K562 (cell line): Measurements from ENCODE around the gene IRF2. TPM values are rescaled to one million over a fixed set of nuclear protein-coding genes. Genes with fewer than 3 reads are reported as not detected.

Source experiments
- ATAC-seq: fragments of 200-7000 bp; cut with Tn5 transposase; 3 replicates; pipeline ENCODE4 v1.9.1; 2020; ENCODE audit warnings: moderate library complexity
- BruUV-seq: library from RNA; stranded (reverse); fragments of 400-500 nt; replicated peaks from 2 replicates; lab custom pipeline; 2021; lab: Mats Ljungman, UMichigan
- CTCF ChIA-PET: fragments of 300-600 bp; formaldehyde crosslinking; extraction: SDS; loops from one replicate; lab custom pipeline; 2021; ENCODE audit warnings: low intra/inter-chr PET ratio; lab: Yijun Ruan, JAX
- POLR2A ChIA-PET: fragments of 300-600, 350-650 bp; sonication (Branson Sonifier 250); formaldehyde crosslinking; extraction: SDS; loops from one replicate; lab custom pipeline; 2021; ENCODE audit warnings: antibody characterized with exemption, inconsistent platforms; lab: Yijun Ruan, JAX
- DNase-seq, 4 experiments: peaks; one replicate each; pipeline versions ENCODE4 v3.0.0 to v3.0.0-alpha.2; 2011 to 2018; ENCODE audit warnings: low spot score in 3 of 4, mixed read lengths in 3 of 4; ENCODE audit errors: extremely low read depth in 1 of 4
- FAIRE-seq: peaks from 2 replicates; lab custom pipeline; 2011; peaks lifted over from hg19 to GRCh38; lab: Jason Lieb, UNC
- H2AFZ ChIP-seq: 2 replicates; pipeline ENCODE4 v1.6.0; 2011; ENCODE audit warnings: low read depth, low read length, control low read depth, inconsistent platforms
- H3K27ac ChIP-seq: fragments of 200-600 bp; 3 replicates; pipeline ENCODE4 v1.8.0; 2011; ENCODE audit warnings: low read depth, mild to moderate bottlenecking, control low read depth, inconsistent platforms, low read length, moderate library complexity, mixed read lengths; ENCODE audit errors: extremely low read depth
- H3K27me3 ChIP-seq, 2 experiments: fragments of 300-600 bp in 1 of 2; 2 replicates in 1 of 2; 3 replicates in 1 of 2; pipeline versions ENCODE4 v1.6.0 to v1.8.0; 2011; ENCODE audit warnings: inconsistent platforms in 2 of 2, low read length in 2 of 2, mild to moderate bottlenecking in 1 of 2, mixed read lengths in 1 of 2, moderate library complexity in 1 of 2; ENCODE audit not compliant: control insufficient read depth in 2 of 2, insufficient read depth in 2 of 2
- H3K36me3 ChIP-seq: fragments of 300-600 bp; 3 replicates; pipeline ENCODE4 v1.8.0; 2011; ENCODE audit warnings: mild to moderate bottlenecking, low read length, inconsistent platforms; ENCODE audit not compliant: control insufficient read depth, insufficient read depth
- H3K4me1 ChIP-seq, 2 experiments: fragments of 200-600 bp in 1 of 2; replicated peaks in 1 of 2; 2 replicates in 1 of 2; 3 replicates in 1 of 2; pipeline versions ENCODE4 v1.5.1 to v1.8.0; 2011; ENCODE audit warnings: inconsistent platforms in 2 of 2, low read length in 2 of 2, mild to moderate bottlenecking in 1 of 2, mixed read lengths in 1 of 2, moderate library complexity in 1 of 2; ENCODE audit not compliant: control insufficient read depth in 2 of 2, insufficient read depth in 2 of 2
- H3K4me2 ChIP-seq: 2 replicates; pipeline ENCODE4 v1.6.1; 2011; ENCODE audit warnings: low read length, control low read depth, inconsistent platforms, mixed read lengths; ENCODE audit not compliant: insufficient read depth
- H3K4me3 ChIP-seq: fragments of 200-600 bp; sonication (generic), shearing (Covaris generic); 2 replicates; pipeline ENCODE4 v1.5.1; 2016; ENCODE audit warnings: control low read depth, inconsistent platforms
- H3K79me2 ChIP-seq: fragments of 200-600 bp; 3 replicates; pipeline ENCODE4 v1.8.0; 2011; ENCODE audit warnings: low read length, inconsistent platforms; ENCODE audit not compliant: control insufficient read depth, insufficient read depth
- H3K9ac ChIP-seq, 2 experiments: 2 replicates each; pipeline versions ENCODE4 v1.6.0 to v1.6.1; 2011; ENCODE audit warnings: low read depth in 2 of 2, low read length in 2 of 2, control low read depth in 1 of 2, inconsistent platforms in 1 of 2, mild to moderate bottlenecking in 1 of 2, mixed read lengths in 1 of 2; ENCODE audit not compliant: insufficient read depth in 1 of 2
- H3K9me1 ChIP-seq: one replicate; pipeline ENCODE4 v1.6.0; 2011; ENCODE audit warnings: inconsistent platforms, mild to moderate bottlenecking, low read length, moderate library complexity; ENCODE audit not compliant: control insufficient read depth, insufficient read depth
- H3K9me3 ChIP-seq: replicated peaks from 2 replicates; pipeline ENCODE4 v1.5.1; 2011; ENCODE audit warnings: low read depth, low read length, inconsistent platforms; ENCODE audit not compliant: control insufficient read depth, insufficient read depth
- H4K20me1 ChIP-seq: replicated peaks from 2 replicates; pipeline ENCODE4 v1.6.1; 2011; ENCODE audit warnings: low read length, inconsistent platforms, mixed read lengths; ENCODE audit not compliant: control insufficient read depth, insufficient read depth
- ARID1B ChIP-seq: fragments of 450-650 bp; IDR thresholded peaks from 2 replicates; pipeline ENCODE4 v1.6.1; 2016; ENCODE audit warnings: antibody characterized with exemption, mild to moderate bottlenecking, inconsistent platforms
- BRF1 ChIP-seq: IDR thresholded peaks from 3 replicates; pipeline ENCODE4 v1.6.1; 2011; ENCODE audit warnings: borderline replicate concordance, mild to moderate bottlenecking; ENCODE audit not compliant: insufficient read length; ENCODE audit errors: extremely low read depth
- BRF2 ChIP-seq: IDR thresholded peaks from 3 replicates; pipeline ENCODE4 v1.6.1; 2011; ENCODE audit warnings: borderline replicate concordance, mild to moderate bottlenecking; ENCODE audit not compliant: insufficient read length, insufficient read depth
- CBFA2T3 ChIP-seq: fragments of 450-650 bp; IDR thresholded peaks from 2 replicates; pipeline ENCODE4 v1.6.1; 2017
- CREM ChIP-seq: IDR thresholded peaks from 2 replicates; pipeline ENCODE4 v1.6.1; 2014; ENCODE audit warnings: antibody characterized with exemption, low read depth
- CTCF ChIP-seq, 3 experiments: IDR thresholded peaks in 2 of 3; conservative IDR thresholded peaks in 1 of 3; 2 replicates each; pipeline ENCODE4 v1.5.1; 2011 to 2012; ENCODE audit warnings: low read length in 3 of 3, mild to moderate bottlenecking in 3 of 3, control low read depth in 2 of 3, improper control_type of control experiment in 1 of 3, inconsistent platforms in 1 of 3, low read depth in 1 of 3, mixed read lengths in 1 of 3, moderate library complexity in 1 of 3; ENCODE audit not compliant: insufficient read depth in 2 of 3
- CXXC5 ChIP-seq: fragments of 250-450 bp; sonication (Bioruptor Pico); IDR thresholded peaks from 2 replicates; pipeline ENCODE4 v1.8.0; 2022; ENCODE audit warnings: inconsistent platforms, mild to moderate bottlenecking, moderate library complexity
- HDAC1 ChIP-seq, 2 experiments: fragments of 450-650 bp; IDR thresholded peaks; 2 replicates each; pipeline ENCODE4 v1.6.1; 2016 to 2017; ENCODE audit warnings: inconsistent platforms in 1 of 2, mild to moderate bottlenecking in 1 of 2, moderate library complexity in 1 of 2
- JUND ChIP-seq, 2 experiments: IDR thresholded peaks; 2 replicates in 1 of 2; 3 replicates in 1 of 2; pipeline ENCODE4 v1.6.1; 2011; ENCODE audit warnings: borderline replicate concordance in 2 of 2, low read depth in 2 of 2, low read length in 2 of 2, improper control_type of control experiment in 1 of 2, missing biosample characterization in 1 of 2, missing genetic modification characterization in 1 of 2, missing genetic modification reagents in 1 of 2
- KDM1A ChIP-seq, 2 experiments: fragments of 450-650 bp; IDR thresholded peaks; 2 replicates each; pipeline ENCODE4 v1.6.1; 2016; ENCODE audit warnings: mild to moderate bottlenecking in 2 of 2
- KLF16 ChIP-seq: IDR thresholded peaks from 2 replicates; pipeline ENCODE4 v1.6.1; 2016; ENCODE audit warnings: antibody characterized with exemption
- PHF21A ChIP-seq: fragments of 450-650 bp; IDR thresholded peaks from 2 replicates; pipeline ENCODE4 v1.6.1; 2017; ENCODE audit warnings: low read depth, borderline replicate concordance
- RCOR1 ChIP-seq, 2 experiments: IDR thresholded peaks; 2 replicates each; pipeline ENCODE4 v1.6.1; 2012; ENCODE audit warnings: low read depth in 2 of 2, low read length in 2 of 2, borderline replicate concordance in 1 of 2, improper control_type of control experiment in 1 of 2
- TAF7 ChIP-seq: fragments of 450-650 bp; IDR thresholded peaks from 2 replicates; pipeline ENCODE4 v1.6.1; 2016; ENCODE audit warnings: missing genetic modification characterization, missing compliant biosample characterization
- TEAD1 ChIP-seq, 2 experiments: fragments of 450-650 bp in 1 of 2; sonication (generic) in 1 of 2; formaldehyde crosslinking; IDR thresholded peaks; 2 replicates each; pipeline versions ENCODE4 v1.4.0 to v1.8.0; 2020 to 2022; ENCODE audit warnings: mild to moderate bottlenecking in 2 of 2, missing genetic modification reagents in 1 of 2
- UBTF ChIP-seq, 2 experiments: IDR thresholded peaks; 2 replicates each; pipeline ENCODE4 v1.6.1; 2012; ENCODE audit warnings: improper control_type of control experiment in 2 of 2, low read depth in 2 of 2, low read length in 2 of 2, borderline replicate concordance in 1 of 2
- ZBED1 ChIP-seq: IDR thresholded peaks from 2 replicates; pipeline ENCODE4 v1.6.1; 2014
- WGBS: fragments of 100-300 bp; shearing (Covaris generic); methylation state at CpG from one replicate; pipeline ENCODE4 v1.1.6; 2016; ENCODE audit warnings: low coverage, mixed read lengths; ENCODE audit not compliant: insufficient coverage; ENCODE audit errors: missing lambda C conversion rate; 5-methylcytosine and 5-hydroxymethylcytosine counted together
- in situ Hi-C: fragments of 300-500 bp; cut with MboI; formaldehyde crosslinking; loops from 4 replicates; pipeline ENCODE4 v1.15.0; 2018; ENCODE audit warnings: inconsistent platforms, mixed read lengths
- intact Hi-C: fragments of 100-400 bp; cut with micrococcal nuclease; formaldehyde crosslinking; loops from 2 replicates; pipeline ENCODE4 v1.14.2; 2022
- polyA plus RNA-seq, 8 experiments: library from polyadenylated mRNA; depleted of rRNA in 4 of 8; stranded (reverse) in 5 of 8; unstranded in 3 of 8; fragments of >200 nt; fragmentation: Nextera tagmentation in 2 of 8; fragmentation: Illumina TruSeq in 1 of 8; extraction: Ambion mirVana in 2 of 8; extraction: Trizol in 1 of 8; gene quantifications; 2 replicates each; pipeline versions ENCODE4 v1.2.1 to v1.2.3, GENCODE V29; 2011 to 2014; ENCODE audit warnings: inconsistent platforms in 1 of 8, missing spikeins in 1 of 8
- total RNA-seq, 7 experiments: library from RNA; depleted of rRNA in 6 of 7; stranded (reverse); fragments of >200 nt in 6 of 7; fragmentation: Illumina TruSeq in 2 of 7; extraction: Trizol in 2 of 7; gene quantifications; 2 replicates each; pipeline versions ENCODE4 v1.2.1 to v1.2.3, GENCODE V29; 2011 to 2021; ENCODE audit warnings: low replicate concordance in 1 of 7

Gene IRF2
- total and polyA plus RNA-seq, 9 of the 15 experiments (the other 6 are each of a cell fraction or from before 2014, with no cell fraction given) = 7.1 to 17.1 (median 11.3) TPM

- in situ Hi-C loops (no loop called here), intact Hi-C loops (loop anchor here (5.0 kb wide), 1 partner anchor 47 kb away; no protein-coding TSS in a partner anchor)
- H3K9me3 ChIP-seq = no peaks in the 10 kb centered on the region
- H3K9me1 ChIP-seq = no peaks in the 10 kb centered on the region
- no TSS peak for BruUV-seq
- ATAC-seq = no peak
- peaks cover 30 to 54% of the 10 kb centered on the region in 2 experiments for H3K4me1 ChIP-seq
- no peak overlapping the region; the same call in 1 of the 2 replicates for H3K4me2 ChIP-seq
- 56% methylated on average over 13 of the region's 13 CpGs for WGBS
- peak; percentile 71 for FAIRE-seq
- peak overlapping the region; percentile 52; the same call in 1 of the 2 replicates for H2AFZ ChIP-seq
- no peak overlapping the region for H3K4me3 ChIP-seq
- H4K20me1 ChIP-seq = no peaks in the 10 kb centered on the region
- ChIA-PET CTCF (no interaction called here), POLR2A (no interaction called here)
- no peak overlapping the region for H3K27ac ChIP-seq
- H3K36me3 ChIP-seq = peaks cover 9% of the 10 kb centered on the region; the same call in 2 of the 3 replicates
- no peak overlapping the region; a peak in 1 of 4 replicates for H3K9ac ChIP-seq
- no peaks in the 10 kb centered on the region for H3K79me2 ChIP-seq
- no peaks in the 10 kb centered on the region for H3K27me3 ChIP-seq
- DNase-seq = no peak
- TF ChIP-seq CREM = no peak
- no peak for TF ChIP-seq TEAD1 (CRISPR knock-in tag; IDR thresholded peaks at IDR 0.05)
- no peak for TF ChIP-seq ARID1B
- TF ChIP-seq RCOR1 (IDR thresholded peaks at IDR 0.05; ENCODE audit: borderline replicate concordance in 1 of 2, low read depth in 2 of 2, low read length in 2 of 2) = peak in 1 of 2 experiments; percentile 41; a peak in 1 of 4 replicates
- TF ChIP-seq TAF7 (tag) = no peak
- TF ChIP-seq BRF1 = no peak
- TF ChIP-seq HDAC1 (IDR thresholded peaks at IDR 0.05) = peak in 1 of 2 experiments; percentile 21; a peak in 1 of 4 replicates
- TF ChIP-seq BRF2 = no peak
- TF ChIP-seq CXXC5 (CRISPR knock-in tag) = no peak
- TF ChIP-seq ZBED1 = no peak
- no peak for TF ChIP-seq CTCF (IDR thresholded peaks at IDR 0.05 in 2 of 3, conservative IDR thresholded peaks at IDR 0.05 in 1 of 3; ENCODE audit: insufficient read depth in 2 of 3, low read depth in 1 of 3, low read length in 3 of 3)
- TF ChIP-seq UBTF (IDR thresholded peaks at IDR 0.05; ENCODE audit: borderline replicate concordance in 1 of 2, low read depth in 2 of 2, low read length in 2 of 2) = no peak
- TF ChIP-seq PHF21A = no peak
- no peak for TF ChIP-seq KLF16
- no peak for TF ChIP-seq JUND (IDR thresholded peaks at IDR 0.05; ENCODE audit: borderline replicate concordance, low read depth, low read length)
- TF ChIP-seq JUND (tag; IDR thresholded peaks at IDR 0.05; ENCODE audit: borderline replicate concordance, low read depth, low read length) = no peak
- TF ChIP-seq KDM1A (IDR thresholded peaks at IDR 0.05) = peak; percentile 35 to 52; a peak in 3 of 4 replicates
- peak; percentile 30 for TF ChIP-seq CBFA2T3
These were observed 90.1 kb downstream of the IRF2 start for GRCh38 chr4:184384056-184384809.
